HCT116 (cell line): Measurements from ENCODE around the gene SLFN5. TPM values are rescaled to one million over a fixed set of nuclear protein-coding genes. Genes with fewer than 3 reads are reported as not detected.

Experiments used
- ATAC-seq: fragments of 200-7000 bp; cut with Tn5 transposase; 2 replicates; pipeline ENCODE4 v1.9.1; 2020; ENCODE audit warnings: mild to moderate bottlenecking, moderate library complexity
- BruUV-seq: library from RNA; stranded (reverse); fragments of 400-500 nt; replicated peaks from 2 replicates; lab custom pipeline; 2021; lab: Mats Ljungman, UMichigan
- CTCF ChIA-PET: fragments of 300-600 bp; sonication (Branson Sonifier 250); formaldehyde crosslinking; loops from one replicate; lab custom pipeline; 2021; ENCODE audit warnings: antibody characterized with exemption; lab: Charles Lee
- POLR2A ChIA-PET: fragments of 300-600, 350-600 bp; sonication (Branson Sonifier 250); formaldehyde crosslinking; loops from one replicate; lab custom pipeline; 2021; ENCODE audit warnings: antibody characterized with exemption; lab: Charles Lee
- RAD21 ChIA-PET, 2 experiments: fragments of 300-600 bp; sonication (Branson Sonifier 250); formaldehyde crosslinking; loops; one replicate each; lab custom pipeline; 2023; ENCODE audit warnings: low total read pairs in 2 of 2; ENCODE audit not compliant: uncharacterized antibody in 2 of 2, unreplicated experiment in 2 of 2, low non-redundant PET in 1 of 2; lab: Charles Lee
- DNase-seq: peaks from one replicate; pipeline ENCODE4 v3.0.0-alpha.2; 2010; ENCODE audit warnings: low read depth, low spot score
- H2AFZ ChIP-seq: fragments of 200-600 bp; shearing (Covaris generic), sonication (generic); 2 replicates; pipeline ENCODE4 v1.6.1; 2017; ENCODE audit warnings: low read depth, mixed run types, mixed read lengths, antibody characterized with exemption, low read length; ENCODE audit not compliant: poor library complexity, severe bottlenecking
- H3K27ac ChIP-seq: 2 replicates; pipeline ENCODE4 v1.5.1; 2012; ENCODE audit warnings: low read depth, low read length
- H3K27me3 ChIP-seq: fragments of 200-600 bp; sonication (generic); 2 replicates; pipeline ENCODE4 v1.6.1; 2016; ENCODE audit warnings: mixed run types, low read length, mixed read lengths; ENCODE audit not compliant: insufficient read depth
- H3K36me3 ChIP-seq, 2 experiments: fragments of 200-500 bp in 1 of 2; fragments of 200-600 bp in 1 of 2; sonication (Bioruptor generic) in 1 of 2; sonication (generic) in 1 of 2; 2 replicates each; pipeline versions ENCODE4 v1.5.1 to v1.6.1; 2014 to 2016; ENCODE audit warnings: low read length in 2 of 2, inconsistent platforms in 1 of 2, mixed read lengths in 1 of 2, mixed run types in 1 of 2; ENCODE audit not compliant: insufficient read depth in 2 of 2, control insufficient read depth in 1 of 2
- H3K4me1 ChIP-seq, 2 experiments: fragments of 200-600 bp in 1 of 2; sonication (generic) in 1 of 2; 2 replicates each; pipeline versions ENCODE4 v1.5.1 to v1.6.1; 2012 to 2017; ENCODE audit warnings: low read length in 2 of 2, inconsistent platforms in 1 of 2, mild to moderate bottlenecking in 1 of 2, mixed read lengths in 1 of 2, mixed run types in 1 of 2, moderate library complexity in 1 of 2; ENCODE audit not compliant: insufficient read depth in 2 of 2, control insufficient read depth in 1 of 2
- H3K4me2 ChIP-seq: fragments of 200-600 bp; sonication (generic); 2 replicates; pipeline ENCODE4 v1.6.1; 2017; ENCODE audit warnings: mixed run types, low read length, mixed read lengths
- H3K4me3 ChIP-seq, 2 experiments: fragments of 200-600 bp in 1 of 2; sonication (generic) in 1 of 2; replicated peaks in 1 of 2; 2 replicates each; pipeline ENCODE4 v1.5.1; 2011 to 2016; ENCODE audit warnings: low read length in 2 of 2, control low read depth in 1 of 2, low read depth in 1 of 2, mild to moderate bottlenecking in 1 of 2, mixed read lengths in 1 of 2, mixed run types in 1 of 2
- H3K79me2 ChIP-seq: fragments of 200-600 bp; sonication (generic); 2 replicates; pipeline ENCODE4 v1.6.1; 2017; ENCODE audit warnings: mild to moderate bottlenecking, mixed run types, low read length, moderate library complexity, mixed read lengths; ENCODE audit not compliant: insufficient read depth
- H3K9ac ChIP-seq: fragments of 200-600 bp; sonication (generic); 2 replicates; pipeline ENCODE4 v1.6.1; 2016; ENCODE audit warnings: low read length, mixed read lengths
- H3K9me2 ChIP-seq: fragments of 200-600 bp; sonication (generic), shearing (Covaris generic); 2 replicates; pipeline ENCODE4 v1.6.1; 2017; ENCODE audit warnings: mixed run types, mild to moderate bottlenecking, moderate library complexity; ENCODE audit not compliant: insufficient read depth
- H3K9me3 ChIP-seq, 2 experiments: fragments of 200-500 bp in 1 of 2; fragments of 200-600 bp in 1 of 2; sonication (Bioruptor generic) in 1 of 2; sonication (generic) in 1 of 2; 2 replicates each; pipeline ENCODE4 v1.6.1; 2014 to 2017; ENCODE audit warnings: low read length in 2 of 2, mixed read lengths in 2 of 2, inconsistent platforms in 1 of 2, low read depth in 1 of 2, mild to moderate bottlenecking in 1 of 2, mixed run types in 1 of 2, moderate library complexity in 1 of 2; ENCODE audit not compliant: control insufficient read depth in 1 of 2, insufficient read depth in 1 of 2
- H4K20me1 ChIP-seq: fragments of 200-600 bp; sonication (generic), shearing (Covaris generic); 2 replicates; pipeline ENCODE4 v1.6.1; 2017; ENCODE audit warnings: mixed run types, mild to moderate bottlenecking, moderate library complexity; ENCODE audit not compliant: insufficient read depth
- ATF3 ChIP-seq: IDR thresholded peaks from 2 replicates; pipeline ENCODE4 v1.6.1; 2012
- CBX3 ChIP-seq: IDR thresholded peaks from 2 replicates; pipeline ENCODE4 v1.6.1; 2012; ENCODE audit warnings: low read depth
- CTCF ChIP-seq, 3 experiments: fragments of 200-600 bp in 1 of 3; sonication (generic) in 1 of 3; IDR thresholded peaks in 2 of 3; conservative IDR thresholded peaks in 1 of 3; 2 replicates each; pipeline ENCODE4 v1.5.1; 2012 to 2017; ENCODE audit warnings: low read depth in 2 of 3, low read length in 2 of 3, antibody characterized with exemption in 1 of 3, borderline replicate concordance in 1 of 3, control low read depth in 1 of 3, mild to moderate bottlenecking in 1 of 3, mixed read lengths in 1 of 3, mixed run types in 1 of 3, moderate library complexity in 1 of 3; ENCODE audit not compliant: insufficient read depth in 1 of 3
- ELF1 ChIP-seq: IDR thresholded peaks from 2 replicates; pipeline ENCODE4 v1.6.1; 2012; ENCODE audit warnings: low read depth, borderline replicate concordance
- EZH2phosphoT487 ChIP-seq: fragments of 200-600 bp; IDR thresholded peaks from 2 replicates; pipeline ENCODE4 v1.6.1; 2018; ENCODE audit warnings: antibody characterized with exemption, borderline replicate concordance
- FOSL1 ChIP-seq: IDR thresholded peaks from 2 replicates; pipeline ENCODE4 v1.6.1; 2012; ENCODE audit warnings: low read depth
- JUND ChIP-seq: IDR thresholded peaks from 2 replicates; pipeline ENCODE4 v1.6.1; 2012
- SIN3A ChIP-seq: IDR thresholded peaks from 2 replicates; pipeline ENCODE4 v1.6.1; 2012; ENCODE audit warnings: low read depth
- SP1 ChIP-seq: IDR thresholded peaks from 2 replicates; pipeline ENCODE4 v1.6.1; 2012; ENCODE audit warnings: low read depth
- TCF7L2 ChIP-seq: IDR thresholded peaks from 2 replicates; pipeline ENCODE4 v1.7.0; 2011; ENCODE audit warnings: borderline replicate concordance, inconsistent platforms; ENCODE audit not compliant: insufficient read depth, insufficient read length; ENCODE audit errors: extremely low read depth
- YY1 ChIP-seq: IDR thresholded peaks from 2 replicates; pipeline ENCODE4 v1.6.1; 2011; ENCODE audit warnings: low read length, low read depth, moderate library complexity, mild to moderate bottlenecking; ENCODE audit not compliant: insufficient replicate concordance; ENCODE audit errors: extremely low read depth
- ZBTB33 ChIP-seq: IDR thresholded peaks from 2 replicates; pipeline ENCODE4 v1.6.1; 2011; ENCODE audit warnings: mild to moderate bottlenecking, low read length, moderate library complexity; ENCODE audit not compliant: insufficient replicate concordance; ENCODE audit errors: extremely low read depth
- intact Hi-C: fragments of 100-400 bp; cut with micrococcal nuclease; formaldehyde crosslinking; loops from 2 replicates; pipeline ENCODE4 v1.10.0; 2022
- total RNA-seq: library from RNA; stranded (reverse); gene quantifications from one replicate; pipeline ENCODE4 v1.2.1, GENCODE V29; 2021; ENCODE audit not compliant: unreplicated experiment

SLFN5 gene
- total RNA-seq, 1 experiment from 2014 or later: 23.7 TPM

GRCh38 chr17:35214192-35214591 lies 28.7 kb upstream of the SLFN5 start:
- Histone ChIP-seq H3K4me2 (no peak overlapping the region), H3K9ac (no peak overlapping the region), H3K27ac (no peak overlapping the region), H3K4me3 (no peak overlapping the region), H3K9me2 (no peaks in the 10 kb centered on the region), H3K79me2 (no peaks in the 10 kb centered on the region), H3K36me3 (no peaks in the 10 kb centered on the region), H4K20me1 (no peaks in the 10 kb centered on the region), H3K27me3 (peaks cover 48% of the 10 kb centered on the region), H3K4me1 (no peaks in the 10 kb centered on the region), H2AFZ (no peak overlapping the region), H3K9me3 (no peaks in the 10 kb centered on the region)
- POLR2A ChIA-PET: no interaction called here
- BruUV-seq: no TSS peak
- no peak for TF ChIP-seq EZH2phosphoT487
- no peak for TF ChIP-seq YY1
- TF ChIP-seq ELF1: no peak
- TF ChIP-seq SIN3A: no peak
- TF ChIP-seq SP1: no peak
- TF ChIP-seq CBX3: no peak
- no peak for TF ChIP-seq CTCF (IDR thresholded peaks at IDR 0.05 in 2 of 3, conservative IDR thresholded peaks at IDR 0.05 in 1 of 3; ENCODE audit: borderline replicate concordance in 1 of 3, insufficient read depth in 1 of 3, low read depth in 2 of 3, low read length in 2 of 3)
- TF ChIP-seq FOSL1: no peak
- no peak for TF ChIP-seq JUND
- no peak for TF ChIP-seq ATF3
- TF ChIP-seq TCF7L2: no peak
- no peak for TF ChIP-seq ZBTB33
- intact Hi-C loops: no loop called here
- DNase-seq: no peak
- RAD21 ChIA-PET: no interaction called here
- ATAC-seq: no peak
- CTCF ChIA-PET: no interaction called here
